HEK293 (cell line): ENCODE measurements around the gene MRPL55.

Experiments used
- CTCF ChIA-PET: fragments of 350-600 bp; formaldehyde crosslinking; extraction: SDS; loops from one replicate; lab custom pipeline; 2021; ENCODE audit warnings: antibody characterized with exemption; lab: Yijun Ruan, JAX
- POLR2A ChIA-PET: fragments of 300-600 bp; formaldehyde crosslinking; extraction: SDS; loops from one replicate; lab custom pipeline; 2020; ENCODE audit warnings: antibody characterized with exemption, inconsistent platforms; lab: Yijun Ruan, JAX
- H3K27ac ChIP-seq: fragments of 200-500 bp; sonication (Bioruptor generic); 2 replicates; pipeline ENCODE4 v1.5.1; 2014; ENCODE audit warnings: low read depth, low read length, control low read depth, inconsistent platforms; ENCODE audit errors: extremely low read depth
- H3K36me3 ChIP-seq, 2 experiments: fragments of 200-500 bp in 1 of 2; sonication (Bioruptor generic) in 1 of 2; 1 replicate in 1 of 2; 2 replicates in 1 of 2; pipeline ENCODE4 v1.5.1; 2014 to 2017; ENCODE audit warnings: inconsistent platforms in 2 of 2, low read length in 2 of 2; ENCODE audit not compliant: control insufficient read depth in 2 of 2, insufficient read depth in 1 of 2
- H3K4me1 ChIP-seq: fragments of 200-500 bp; sonication (Bioruptor generic); 2 replicates; pipeline ENCODE4 v1.5.1; 2014; ENCODE audit warnings: mild to moderate bottlenecking, low read length, inconsistent platforms; ENCODE audit not compliant: control insufficient read depth, insufficient read depth
- H3K4me3 ChIP-seq: 2 replicates; pipeline ENCODE4 v1.5.1; 2011; ENCODE audit warnings: low read depth, mild to moderate bottlenecking, control low read depth, low read length, moderate library complexity
- H3K9me3 ChIP-seq: fragments of 200-500 bp; sonication (Bioruptor generic); 2 replicates; pipeline ENCODE4 v1.5.1; 2014; ENCODE audit warnings: low read depth, low read length, inconsistent platforms; ENCODE audit not compliant: control insufficient read depth, insufficient read depth
- GLIS2 ChIP-seq: fragments of 450-650 bp; formaldehyde crosslinking; IDR thresholded peaks from 2 replicates; pipeline ENCODE4 v1.5.1; 2016; ENCODE audit warnings: missing biosample characterization, missing genetic modification characterization
- IKZF3 ChIP-seq: fragments of 450-650 bp; IDR thresholded peaks from 2 replicates; pipeline ENCODE4 v1.5.0; 2018; ENCODE audit warnings: missing biosample characterization, mild to moderate bottlenecking, missing genetic modification characterization, moderate library complexity
- MYNN ChIP-seq: fragments of 450-650 bp; formaldehyde crosslinking; IDR thresholded peaks from 2 replicates; pipeline ENCODE4 v1.5.1; 2016; ENCODE audit warnings: missing biosample characterization, missing genetic modification characterization, borderline replicate concordance
- MZF1 ChIP-seq: fragments of 450-650 bp; formaldehyde crosslinking; IDR thresholded peaks from 2 replicates; pipeline ENCODE4 v1.5.1; 2017; ENCODE audit warnings: missing biosample characterization, missing genetic modification characterization, borderline replicate concordance
- SCRT1 ChIP-seq: fragments of 450-650 bp; formaldehyde crosslinking; IDR thresholded peaks from 2 replicates; pipeline ENCODE4 v1.5.1; 2016; ENCODE audit warnings: missing biosample characterization, missing genetic modification characterization, borderline replicate concordance
- SCRT2 ChIP-seq: fragments of 450-650 bp; formaldehyde crosslinking; IDR thresholded peaks from 2 replicates; pipeline ENCODE4 v1.5.1; 2016; ENCODE audit warnings: missing biosample characterization, missing genetic modification characterization
- WT1 ChIP-seq: fragments of 450-650 bp; formaldehyde crosslinking; IDR thresholded peaks from 2 replicates; pipeline ENCODE4 v1.5.1; 2016; ENCODE audit warnings: missing biosample characterization, missing genetic modification characterization
- ZBTB20 ChIP-seq: fragments of 450-650 bp; formaldehyde crosslinking; IDR thresholded peaks from 2 replicates; pipeline ENCODE4 v1.5.1; 2016; ENCODE audit warnings: missing biosample characterization, missing genetic modification characterization
- ZBTB48 ChIP-seq: fragments of 450-650 bp; formaldehyde crosslinking; IDR thresholded peaks from 2 replicates; pipeline ENCODE4 v1.5.1; 2016; ENCODE audit warnings: missing biosample characterization, missing genetic modification characterization
- ZBTB6 ChIP-seq: fragments of 450-650 bp; formaldehyde crosslinking; IDR thresholded peaks from 2 replicates; pipeline ENCODE4 v1.5.1; 2017; ENCODE audit warnings: missing biosample characterization, missing genetic modification characterization
- ZIC2 ChIP-seq: fragments of 450-650 bp; formaldehyde crosslinking; IDR thresholded peaks from 2 replicates; pipeline ENCODE4 v1.5.1; 2016; ENCODE audit warnings: missing biosample characterization, missing genetic modification characterization
- ZNF18 ChIP-seq: fragments of 450-650 bp; formaldehyde crosslinking; IDR thresholded peaks from 2 replicates; pipeline ENCODE4 v1.5.1; 2016; ENCODE audit warnings: missing biosample characterization, missing genetic modification characterization
- ZNF394 ChIP-seq: fragments of 450-650 bp; formaldehyde crosslinking; IDR thresholded peaks from 2 replicates; pipeline ENCODE4 v1.5.1; 2016; ENCODE audit warnings: missing biosample characterization, missing genetic modification characterization, mild to moderate bottlenecking, moderate library complexity, borderline replicate concordance
- ZNF558 ChIP-seq: fragments of 450-650 bp; formaldehyde crosslinking; IDR thresholded peaks from 2 replicates; pipeline ENCODE4 v1.5.1; 2016; ENCODE audit warnings: missing biosample characterization, missing genetic modification characterization
- ZNF600 ChIP-seq: fragments of 450-650 bp; formaldehyde crosslinking; IDR thresholded peaks from 2 replicates; pipeline ENCODE4 v1.5.1; 2016; ENCODE audit warnings: missing biosample characterization, missing genetic modification characterization
- ZNF792 ChIP-seq: fragments of 450-650 bp; formaldehyde crosslinking; IDR thresholded peaks from 2 replicates; pipeline ENCODE4 v1.5.1; 2016; ENCODE audit warnings: missing biosample characterization, missing genetic modification characterization

MRPL55 gene

DNA sequence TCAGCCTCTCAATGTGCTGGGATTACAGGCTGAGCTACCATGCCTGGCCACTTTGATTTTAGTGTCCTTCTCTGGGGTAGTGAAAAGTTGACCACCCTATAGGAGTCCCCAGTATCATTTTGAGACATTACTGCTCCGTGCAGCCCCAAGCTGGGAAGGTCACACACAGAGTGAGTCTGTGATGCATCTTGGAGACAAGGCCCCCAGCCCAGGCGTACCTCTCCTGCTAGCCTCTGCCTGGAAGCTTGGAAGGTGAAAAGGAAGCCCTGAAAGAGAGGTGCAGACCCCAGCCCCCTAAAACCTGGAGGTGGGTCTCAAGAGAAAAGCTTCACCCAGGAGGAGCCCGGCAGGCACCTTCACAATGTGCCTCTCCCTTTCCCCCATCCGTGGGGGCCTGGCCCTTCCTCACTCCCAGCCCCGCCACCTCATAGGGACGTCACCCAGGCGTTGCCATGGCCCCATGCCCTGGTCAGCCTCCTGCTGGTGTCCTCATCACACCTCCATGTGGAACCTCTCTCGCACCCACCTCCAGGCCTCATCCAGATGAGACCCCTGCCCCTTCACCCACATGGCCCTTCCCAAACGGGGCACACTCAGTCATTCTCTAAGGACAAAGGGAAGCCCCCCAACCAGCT is 32.2 kb downstream of the MRPL55 start:
- CTCF ChIA-PET: interaction anchor here (1.4 to 1.5 kb wide), 2 partner anchors 72 to 79 kb away, joined by 3 read pairs; no protein-coding TSS in a partner anchor
- POLR2A ChIA-PET: interaction anchor here (1.2 to 2.5 kb wide), 2 partner anchors 17 to 27 kb away, joined by 3 to 12 read pairs; no protein-coding TSS in a partner anchor
- TF ChIP-seq ZBTB6 (no peak), ZBTB20 (tag by site-specific recombination) (no peak), GLIS2 (peak; percentile 35; the same call in 1 of the 2 replicates), ZBTB48 (tag by site-specific recombination) (no peak), ZNF394 (tag by site-specific recombination) (no peak), ZNF558 (tag by site-specific recombination) (no peak)
- Histone ChIP-seq H3K27ac (no peak overlapping the region), H3K4me3 (no peak overlapping the region), H3K36me3 (peaks cover 0 to 3% of the 10 kb centered on the region in 2 experiments; a peak in 1 of 3 replicates), H3K4me1 (peaks cover 3% of the 10 kb centered on the region; the same call in 1 of the 2 replicates), H3K9me3 (no peaks in the 10 kb centered on the region)

- Histone ChIP-seq H3K4me3 (no peak overlapping the region), H3K36me3 (peaks cover 0 to 3% of the 10 kb centered on the region in 2 experiments; a peak in 1 of 3 replicates), H3K9me3 (no peaks in the 10 kb centered on the region), H3K27ac (no peak overlapping the region), H3K4me1 (no peaks in the 10 kb centered on the region)
- POLR2A ChIA-PET: interaction anchor here (1.2 to 2.5 kb wide), 2 partner anchors 16 to 28 kb away, joined by 3 to 12 read pairs; no protein-coding TSS in a partner anchor
- CTCF ChIA-PET: interaction anchor here (1.4 kb wide), 1 partner anchor 77 kb away, joined by 3 read pairs; no protein-coding TSS in a partner anchor
- TF ChIP-seq ZNF600: 0 out of 2 replicates have a peak, but pooled peaks have one; percentile 21
- no peak for TF ChIP-seq ZIC2
These were observed 33.3 kb downstream of the MRPL55 start for GRCh38 chr1:228075801-228076271.

DNA sequence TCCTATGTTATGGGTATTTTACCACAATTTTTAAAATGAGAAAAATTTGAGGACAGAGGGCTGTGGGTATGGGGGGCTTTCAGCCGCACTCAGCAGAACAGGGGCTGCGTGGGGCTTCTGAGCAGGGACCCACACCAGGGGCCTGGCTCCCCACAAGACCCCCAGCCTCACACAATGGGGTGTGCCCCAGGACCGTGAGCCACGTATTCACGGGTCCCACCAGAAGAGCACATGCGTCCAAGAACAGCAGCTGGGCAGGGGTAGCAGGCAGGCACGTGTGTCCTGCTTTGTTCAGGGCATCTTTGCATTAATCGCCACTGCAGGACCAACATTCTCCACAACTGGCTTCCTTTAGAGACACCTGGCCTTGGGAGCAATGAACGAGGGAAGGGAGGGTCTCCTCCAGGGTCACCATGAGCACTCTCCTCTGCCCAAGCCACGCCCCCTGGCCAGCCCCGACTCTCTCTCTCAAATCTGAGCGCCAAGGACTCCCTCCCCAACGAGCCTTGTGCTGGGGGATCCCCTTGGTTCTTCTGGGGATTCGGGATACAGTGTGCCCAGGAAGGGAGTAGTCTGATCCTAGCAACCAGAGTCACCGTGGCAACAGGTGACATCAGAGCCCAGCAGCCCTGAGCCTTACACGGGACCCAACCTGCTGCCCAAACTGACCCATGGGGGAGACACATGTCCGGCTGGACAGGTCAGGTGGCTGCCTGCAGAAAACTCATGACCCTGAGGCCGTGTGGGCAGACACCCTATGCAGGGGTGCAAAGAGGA is 34.0 kb downstream of the MRPL55 start:
- H3K4me3 ChIP-seq: no peak overlapping the region
- CTCF ChIA-PET: interaction anchor here (1.9 to 2.4 kb wide), 2 partner anchors 71 to 76 kb away, joined by 16 to 27 read pairs; no protein-coding TSS in a partner anchor
- no peaks in the 10 kb centered on the region for H3K4me1 ChIP-seq
- no peaks in the 10 kb centered on the region for H3K9me3 ChIP-seq
- no peak overlapping the region for H3K27ac ChIP-seq
- H3K36me3 ChIP-seq: peaks cover 0 to 3% of the 10 kb centered on the region in 2 experiments; a peak in 1 of 3 replicates
- TF ChIP-seq WT1 (tag by site-specific recombination) (peak; percentile 80), SCRT2 (tag by site-specific recombination) (peak; percentile 95), ZNF18 (no peak), SCRT1 (peak; percentile 83), MZF1 (tag by site-specific recombination) (0 out of 2 replicates have a peak, but pooled peaks have one; percentile 27), ZNF792 (no peak), IKZF3 (tag by site-specific recombination) (0 out of 2 replicates have a peak, but pooled peaks have one; percentile 7), MYNN (tag by site-specific recombination) (peak; percentile 80; the same call in 1 of the 2 replicates)
- POLR2A ChIA-PET: interaction anchor here (0.8 to 1.2 kb wide), 2 partner anchors 13 to 29 kb away, joined by 3 read pairs; no protein-coding TSS in a partner anchor
